GM12878 (cell line): ENCODE data around the gene PMIS2. TPM values are rescaled to one million over a fixed set of nuclear protein-coding genes. Genes with fewer than 3 reads are reported as not detected.
"Not testable (repeated sequence)": the region's sequence is repeated elsewhere in the genome, so short reads cannot be mapped to it uniquely, and the experiment has no call there.

ENCODE experiments used
- ATAC-seq: fragments of 200-7000 bp; cut with Tn5 transposase; 3 replicates; pipeline ENCODE4 v1.9.1; 2020; ENCODE audit warnings: mild to moderate bottlenecking, moderate library complexity
- BruUV-seq: library from RNA; stranded (reverse); fragments of 400-500 nt; replicated peaks from 2 replicates; lab custom pipeline; 2021; lab: Mats Ljungman, UMichigan
- CTCF ChIA-PET: fragments of 300-600 bp; sonication (Branson Sonifier 250); formaldehyde crosslinking; extraction: SDS; loops from one replicate; lab custom pipeline; 2021; ENCODE audit warnings: inconsistent platforms; lab: Yijun Ruan, JAX
- POLR2A ChIA-PET: fragments of 350-600 bp; formaldehyde crosslinking; extraction: SDS; loops from one replicate; lab custom pipeline; 2021; ENCODE audit warnings: inconsistent platforms; lab: Charles Lee
- RAD21 ChIA-PET: fragments of 300-600 bp; sonication (Branson Sonifier 250); formaldehyde crosslinking; loops from one replicate; lab custom pipeline; 2023; ENCODE audit warnings: antibody characterized with exemption; ENCODE audit not compliant: unreplicated experiment; lab: Charles Lee
- SMC1A ChIA-PET: fragments of 300-600 bp; sonication (Branson Sonifier 250); formaldehyde crosslinking; loops from one replicate; lab custom pipeline; 2023; ENCODE audit not compliant: unreplicated experiment, uncharacterized antibody; lab: Charles Lee
- DNase-seq: peaks from one replicate; pipeline ENCODE4 v3.0.0-alpha.2; 2011; ENCODE audit warnings: low read depth, low spot score
- FAIRE-seq: peaks from 3 replicates; lab custom pipeline; 2011; peaks lifted over from hg19 to GRCh38; lab: Jason Lieb, UNC
- H2AFZ ChIP-seq: 2 replicates; pipeline ENCODE4 v1.6.0; 2011; ENCODE audit warnings: low read depth, low read length, control low read depth; ENCODE audit not compliant: control insufficient read depth
- H3K27ac ChIP-seq: 2 replicates; pipeline ENCODE4 v1.5.1; 2011; ENCODE audit warnings: control low read depth; ENCODE audit not compliant: control insufficient read depth, insufficient read depth
- H3K27me3 ChIP-seq, 2 experiments: replicated peaks in 1 of 2; 2 replicates each; pipeline versions ENCODE4 v1.6.0 to v1.6.1; 2011; ENCODE audit warnings: low read length in 1 of 2; ENCODE audit not compliant: control insufficient read depth in 2 of 2, insufficient read depth in 2 of 2
- H3K36me3 ChIP-seq, 2 experiments: 2 replicates each; pipeline ENCODE4 v1.5.1; 2011; ENCODE audit warnings: low read length in 1 of 2; ENCODE audit not compliant: control insufficient read depth in 2 of 2, insufficient read depth in 2 of 2
- H3K4me1 ChIP-seq: 2 replicates; pipeline ENCODE4 v1.6.1; 2011; ENCODE audit warnings: mild to moderate bottlenecking, low read length, moderate library complexity, mixed read lengths; ENCODE audit not compliant: control insufficient read depth, insufficient read depth
- H3K4me2 ChIP-seq: 2 replicates; pipeline ENCODE4 v1.6.0; 2011; ENCODE audit warnings: control low read depth; ENCODE audit not compliant: control insufficient read depth, insufficient read depth
- H3K4me3 ChIP-seq: fragments of 200-600 bp; sonication (generic); 2 replicates; pipeline ENCODE4 v1.5.1; 2016
- H3K79me2 ChIP-seq: 2 replicates; pipeline ENCODE4 v1.6.0; 2011; ENCODE audit warnings: low read length; ENCODE audit not compliant: control insufficient read depth, insufficient read depth
- H3K9ac ChIP-seq: 2 replicates; pipeline ENCODE4 v1.8.0; 2011; ENCODE audit warnings: low read length, control low read depth, mixed read lengths; ENCODE audit not compliant: control insufficient read depth, insufficient read depth
- H3K9me3 ChIP-seq: replicated peaks from 3 replicates; pipeline ENCODE4 v1.5.1; 2011; ENCODE audit warnings: mild to moderate bottlenecking, low read length; ENCODE audit not compliant: control insufficient read depth, insufficient read depth
- H4K20me1 ChIP-seq: 2 replicates; pipeline ENCODE4 v1.6.0; 2011; ENCODE audit not compliant: control insufficient read depth, insufficient read depth
- BMI1 ChIP-seq: fragments of 450-650 bp; IDR thresholded peaks from 2 replicates; pipeline ENCODE4 v1.6.1; 2016; ENCODE audit warnings: mild to moderate bottlenecking, moderate library complexity, borderline replicate concordance
- CHD2 ChIP-seq: IDR thresholded peaks from 2 replicates; pipeline ENCODE4 v1.6.1; 2011; ENCODE audit warnings: low read depth, low read length, improper control_type of control experiment, borderline replicate concordance
- CREM ChIP-seq: IDR thresholded peaks from 2 replicates; pipeline ENCODE4 v1.6.1; 2014; ENCODE audit warnings: antibody characterized with exemption, low read depth
- E2F8 ChIP-seq: fragments of 450-650 bp; IDR thresholded peaks from 2 replicates; pipeline ENCODE4 v1.6.1; 2018; ENCODE audit warnings: mild to moderate bottlenecking, low read depth, moderate library complexity; ENCODE audit not compliant: partially characterized antibody
- HSF1 ChIP-seq: fragments of 150-350 bp; IDR thresholded peaks from 2 replicates; pipeline ENCODE4 v1.6.1; 2014; ENCODE audit warnings: mild to moderate bottlenecking, low read depth, low read length
- MEF2B ChIP-seq: fragments of 450-650 bp; IDR thresholded peaks from 2 replicates; pipeline ENCODE4 v1.6.1; 2018; ENCODE audit warnings: mild to moderate bottlenecking, moderate library complexity; ENCODE audit not compliant: partially characterized antibody, poor library complexity, severe bottlenecking
- POLR2A ChIP-seq: IDR thresholded peaks from 2 replicates; pipeline ENCODE4 v1.6.1; 2011; ENCODE audit warnings: low read depth, mild to moderate bottlenecking, low read length
- POLR2AphosphoS2 ChIP-seq: IDR thresholded peaks from 2 replicates; pipeline ENCODE4 v1.6.1; 2011; ENCODE audit warnings: low read depth, mild to moderate bottlenecking, low read length, improper control_type of control experiment, moderate library complexity
- RB1 ChIP-seq: fragments of 450-650 bp; formaldehyde crosslinking; IDR thresholded peaks from 2 replicates; pipeline ENCODE4 v1.6.1; 2017; ENCODE audit warnings: mild to moderate bottlenecking, borderline replicate concordance
- SMC3 ChIP-seq: IDR thresholded peaks from 2 replicates; pipeline ENCODE4 v1.6.1; 2011; ENCODE audit warnings: low read length, improper control_type of control experiment, borderline replicate concordance
- WRNIP1 ChIP-seq: IDR thresholded peaks from 2 replicates; pipeline ENCODE4 v1.6.1; 2011; ENCODE audit warnings: low read depth, low read length, improper control_type of control experiment, borderline replicate concordance
- ZSCAN29 ChIP-seq: fragments of 450-650 bp; IDR thresholded peaks from 2 replicates; pipeline ENCODE4 v1.6.1; 2017; ENCODE audit warnings: mild to moderate bottlenecking, moderate library complexity
- WGBS: methylation state at CpG from one replicate; pipeline ENCODE4 v1.1.6; 2016; ENCODE audit warnings: low lambda C conversion rate; ENCODE audit not compliant: insufficient replicate concordance, insufficient coverage; ENCODE audit errors: missing lambda C conversion rate; 5-methylcytosine and 5-hydroxymethylcytosine counted together
- in situ Hi-C: fragments of 300-500 bp; cut with MboI; formaldehyde crosslinking; loops from 9 replicates; pipeline ENCODE4 v1.14.3; 2018; ENCODE audit warnings: mixed read lengths
- intact Hi-C: fragments of 100-400 bp; cut with micrococcal nuclease; formaldehyde crosslinking; loops from one replicate; pipeline ENCODE4 v1.14.2; 2022; ENCODE audit not compliant: unreplicated experiment
- polyA plus RNA-seq, 11 experiments: library from polyadenylated mRNA; depleted of rRNA in 4 of 11; unstranded in 6 of 11; stranded (reverse) in 5 of 11; fragments of >200 nt; fragmentation: Nextera tagmentation in 4 of 11; fragmentation: Illumina TruSeq in 1 of 11; extraction: Ambion mirVana in 4 of 11; extraction: Trizol in 1 of 11; gene quantifications; 1 replicate in 1 of 11; 2 replicates in 10 of 11; pipeline versions ENCODE4 v1.2.1 to v1.2.3, GENCODE V29; 2011 to 2016; ENCODE audit warnings: inconsistent platforms in 2 of 11, missing spikeins in 2 of 11, low read depth in 1 of 11
- total RNA-seq, 4 experiments: library from RNA; depleted of rRNA in 3 of 4; stranded (reverse); fragments of >200 nt in 3 of 4; fragmentation: Illumina TruSeq in 1 of 4; extraction: Trizol in 1 of 4; gene quantifications; 2 replicates each; pipeline versions ENCODE4 v1.2.1 to v1.2.3, GENCODE V29; 2013 to 2021

PMIS2 gene
- total and polyA plus RNA-seq, 10 of the 15 experiments (the other 5 are each of a cell fraction or from before 2014, with no cell fraction given) = not detected

GRCh38 chr19:35607170-35607569, 21.2 kb downstream of the PMIS2 start:
- ATAC-seq, in situ Hi-C loops, FAIRE-seq, H3K9me3 ChIP-seq, H3K27me3 ChIP-seq, H3K79me2 ChIP-seq, DNase-seq, H3K9ac ChIP-seq, H3K27ac ChIP-seq, BruUV-seq, intact Hi-C loops, H3K4me2 ChIP-seq, H3K36me3 ChIP-seq, H4K20me1 ChIP-seq, H2AFZ ChIP-seq, H3K4me3 ChIP-seq: not testable (repeated sequence)
- ChIA-PET CTCF (interaction anchor here (1.6 to 3.0 kb wide), 2 partner anchors 58 to 97 kb away, joined by 5 to 10 read pairs; no protein-coding TSS in a partner anchor), RAD21 (interaction anchor here (3.1 kb wide), 1 partner anchor 9 kb away, joined by 11 read pairs; no protein-coding TSS in a partner anchor), SMC1A (interaction anchor here (2.2 kb wide), 1 partner anchor 9 kb away, joined by 14 read pairs; no protein-coding TSS in a partner anchor), POLR2A (interaction anchor here (1.3 kb wide), 1 partner anchor 9 kb away, joined by 5 read pairs; no protein-coding TSS in a partner anchor)
- 71% methylated on average over 8 of the region's 8 CpGs for WGBS
- H3K4me1 ChIP-seq = peaks cover 16% of the 10 kb centered on the region

DNA sequence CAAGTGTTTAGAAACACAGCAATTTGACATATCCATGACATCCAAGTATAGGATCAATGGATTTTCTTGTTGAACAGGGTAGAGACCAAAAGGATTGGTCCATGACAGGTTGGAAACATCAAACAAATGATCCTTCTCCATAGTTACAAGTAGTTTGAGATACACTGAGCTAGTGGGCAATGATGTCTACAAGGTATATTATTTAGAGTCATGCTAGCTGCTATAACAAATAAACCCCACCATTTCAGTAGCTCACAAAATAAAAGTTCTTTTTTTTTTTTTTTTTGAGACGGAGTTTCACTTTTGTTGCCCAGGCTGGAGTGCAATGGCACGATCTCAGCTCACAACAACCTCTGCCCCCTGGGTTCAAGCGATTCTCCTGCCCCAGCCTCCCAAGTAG, 21.7 kb downstream of the PMIS2 start:
- Histone ChIP-seq H3K4me1 (peaks cover 17% of the 10 kb centered on the region), H3K27me3 (no peaks in the 10 kb centered on the region), H2AFZ (no peak overlapping the region), H3K9ac (no peak overlapping the region), H3K27ac (no peak overlapping the region), H3K4me2 (no peak overlapping the region), H3K36me3 (no peaks in the 10 kb centered on the region), H3K4me3 (no peak overlapping the region), H4K20me1 (no peaks in the 10 kb centered on the region), H3K79me2 (no peaks in the 10 kb centered on the region), H3K9me3 (peaks cover 9% of the 10 kb centered on the region)
- SMC1A ChIA-PET = interaction anchor here (1.0 to 2.2 kb wide), 2 partner anchors 10 to 15 kb away, joined by 3 to 14 read pairs; no protein-coding TSS in a partner anchor
- RAD21 ChIA-PET = interaction anchor here (3.1 kb wide), 1 partner anchor 10 kb away, joined by 11 read pairs; no protein-coding TSS in a partner anchor
- in situ Hi-C loops = no loop called here
- ATAC-seq = no peak
- no peak for DNase-seq
- CTCF ChIA-PET = interaction anchor here (0.8 to 3.0 kb wide), 3 partner anchors 9 to 327 kb away, joined by 3 to 10 read pairs (median 4); no protein-coding TSS in a partner anchor
- no TSS peak for BruUV-seq
- FAIRE-seq = no peak
- POLR2A ChIA-PET = interaction anchor here (0.6 to 1.5 kb wide), 6 partner anchors 10 to 98 kb away, joined by 3 to 16 read pairs (median 4); no protein-coding TSS in a partner anchor
- intact Hi-C loops = no loop called here
- WGBS = 71% methylated on average over 3 of the region's 3 CpGs
- no peak for TF ChIP-seq SMC3
- TF ChIP-seq CREM = no peak
- no peak for TF ChIP-seq HSF1
- no peak for TF ChIP-seq RB1
- TF ChIP-seq WRNIP1 = no peak
- no peak for TF ChIP-seq POLR2A
- no peak for TF ChIP-seq ZSCAN29
- TF ChIP-seq E2F8 = no peak
- TF ChIP-seq BMI1 = no peak
- TF ChIP-seq MEF2B = no peak
- no peak for TF ChIP-seq CHD2
- no peak for TF ChIP-seq POLR2AphosphoS2
